ENCODE results near the gene RAB39B. TPM values are rescaled to one million over a fixed set of nuclear protein-coding genes. Genes with fewer than 3 reads are reported as not detected.

The RAB39B gene
- total RNA-seq, 1 donor from 2014 or later: 8.7 TPM

- H3K4me2 ChIP-seq: no peak overlapping the region
- peaks cover 2% of the 10 kb centered on the region for H3K9me3 Mint-ChIP-seq
- no peaks in the 10 kb centered on the region for H3K36me3 Mint-ChIP-seq
- H3K27me3 ChIP-seq: no peaks in the 10 kb centered on the region
- H3K79me2 ChIP-seq (ENCODE audit: low read depth): peaks cover 24% of the 10 kb centered on the region
- peaks cover 11% of the 10 kb centered on the region for H3K4me1 Mint-ChIP-seq
- no peak overlapping the region for H3K27ac Mint-ChIP-seq
- H3K9ac ChIP-seq: no peak overlapping the region
- no peaks in the 10 kb centered on the region for H3K27me3 Mint-ChIP-seq (ENCODE audit: insufficient read depth, low read depth)
- peaks cover 4% of the 10 kb centered on the region for H3F3A ChIP-seq (ENCODE audit: low read depth)
- H4K20me1 ChIP-seq (ENCODE audit: low read depth): peaks cover 15% of the 10 kb centered on the region
- H3K4me3 Mint-ChIP-seq: no peak overlapping the region
- peaks cover 8% of the 10 kb centered on the region for H3K4me1 ChIP-seq
- no peaks in the 10 kb centered on the region for H3K36me3 ChIP-seq
- DNase-seq (ENCODE audit: low spot score): no peak
- no peak overlapping the region for H3K27ac ChIP-seq
- H2AFZ ChIP-seq (replicated peaks): no peak overlapping the region
- TF ChIP-seq EZH2 (IDR thresholded peaks at IDR 0.05) (no peak), CTCF (IDR thresholded peaks at IDR 0.05) (no peak), EZH2phosphoT487 (IDR thresholded peaks at IDR 0.05) (no peak)
- no peaks in the 10 kb centered on the region for H3K9me3 ChIP-seq (ENCODE audit: low read depth)
- no peak overlapping the region for H3K4me3 ChIP-seq
These were observed 50.6 kb downstream of the RAB39B start for GRCh38 chrX:155213731-155214130.

GRCh38 chrX:155211208-155211607 is 53.1 kb downstream of the RAB39B start:
- Histone ChIP-seq H3K4me1 (no peaks in the 10 kb centered on the region), H3K9me3 (ENCODE audit: low read depth) (no peaks in the 10 kb centered on the region), H3K9ac (no peak overlapping the region), H2AFZ (replicated peaks) (no peak overlapping the region), H3K4me3 (no peak overlapping the region), H3K27me3 (no peaks in the 10 kb centered on the region), H3K79me2 (ENCODE audit: low read depth) (no peaks in the 10 kb centered on the region), H3K4me2 (no peak overlapping the region), H3K36me3 (no peaks in the 10 kb centered on the region), H3F3A (ENCODE audit: low read depth) (peaks cover 4% of the 10 kb centered on the region), H3K27ac (no peak overlapping the region), H4K20me1 (ENCODE audit: low read depth) (no peaks in the 10 kb centered on the region)
- Mint-ChIP-seq H3K27ac (no peak overlapping the region), H3K4me3 (no peak overlapping the region), H3K36me3 (no peaks in the 10 kb centered on the region), H3K27me3 (ENCODE audit: insufficient read depth, low read depth) (no peaks in the 10 kb centered on the region), H3K4me1 (peaks cover 3% of the 10 kb centered on the region), H3K9me3 (peaks cover 2% of the 10 kb centered on the region)
- TF ChIP-seq EZH2 (IDR thresholded peaks at IDR 0.05) (no peak), CTCF (IDR thresholded peaks at IDR 0.05) (no peak), EZH2phosphoT487 (IDR thresholded peaks at IDR 0.05) (no peak)
- no peak for DNase-seq (ENCODE audit: low spot score)

Small RNA genes lying within 50 kb of the gene (small RNA-seq; reads per million reads assigned to genes)
- gene AC234781.4: not detected

Other genes starting within 250 kb of the RAB39B start
- gene F8, start 241.8 kb downstream of the RAB39B start, total RNA-seq (ENCODE audit: low replicate concordance): 4.8 and 9.8 TPM in 2 replicates
- gene FUNDC2, start 237.6 kb downstream of the RAB39B start, total RNA-seq (ENCODE audit: low replicate concordance): 58.8 and 70.9 TPM in 2 replicates
- 14.6 and 16.2 TPM in 2 replicates for gene CMC4, start 193.4 kb downstream of the RAB39B start, total RNA-seq (ENCODE audit: low replicate concordance)
- 1.2 and 1.4 TPM in 2 replicates for gene MTCP1, start 193.4 kb downstream of the RAB39B start, total RNA-seq (ENCODE audit: low replicate concordance)
- 12.0 and 18.9 TPM in 2 replicates for gene BRCC3, start 193.0 kb downstream of the RAB39B start, total RNA-seq (ENCODE audit: low replicate concordance)
- 115 and 217 TPM in 2 replicates for gene VBP1, start 48.0 kb downstream of the RAB39B start, total RNA-seq (ENCODE audit: low replicate concordance)
- gene CLIC2, start 70.1 kb upstream of the RAB39B start, total RNA-seq (ENCODE audit: low replicate concordance): 0.28 TPM in 1 of 2 replicates, not detected in the other
- gene F8A2, start 117.6 kb upstream of the RAB39B start, total RNA-seq (ENCODE audit: low replicate concordance): not detected in 2 replicates
- gene F8A3, start 194.1 kb upstream of the RAB39B start, total RNA-seq (ENCODE audit: low replicate concordance): 0.73 and 3.5 TPM in 2 replicates

All from neural progenitor cell (in vitro differentiated cells).